Fibroblast of pulmonary artery (primary cell): ENCODE measurements around the gene FAM120A.

ENCODE experiments used
- DNase-seq: peaks from one replicate; pipeline ENCODE4 v3.0.0-alpha.2; 2010; ENCODE audit warnings: low read depth
- H3K4me3 ChIP-seq: replicated peaks from 2 replicates; pipeline ENCODE4 v1.5.1; 2011; ENCODE audit warnings: low read depth, mild to moderate bottlenecking, control low read depth, low read length, moderate library complexity
- TF ChIP-seq, protein P1 (sequence below): IDR thresholded peaks from 2 replicates; pipeline ENCODE4 v1.5.1; 2011; ENCODE audit warnings: mild to moderate bottlenecking, control low read depth, low read length, inconsistent platforms; ENCODE audit errors: missing control alignments

The FAM120A gene

DNA sequence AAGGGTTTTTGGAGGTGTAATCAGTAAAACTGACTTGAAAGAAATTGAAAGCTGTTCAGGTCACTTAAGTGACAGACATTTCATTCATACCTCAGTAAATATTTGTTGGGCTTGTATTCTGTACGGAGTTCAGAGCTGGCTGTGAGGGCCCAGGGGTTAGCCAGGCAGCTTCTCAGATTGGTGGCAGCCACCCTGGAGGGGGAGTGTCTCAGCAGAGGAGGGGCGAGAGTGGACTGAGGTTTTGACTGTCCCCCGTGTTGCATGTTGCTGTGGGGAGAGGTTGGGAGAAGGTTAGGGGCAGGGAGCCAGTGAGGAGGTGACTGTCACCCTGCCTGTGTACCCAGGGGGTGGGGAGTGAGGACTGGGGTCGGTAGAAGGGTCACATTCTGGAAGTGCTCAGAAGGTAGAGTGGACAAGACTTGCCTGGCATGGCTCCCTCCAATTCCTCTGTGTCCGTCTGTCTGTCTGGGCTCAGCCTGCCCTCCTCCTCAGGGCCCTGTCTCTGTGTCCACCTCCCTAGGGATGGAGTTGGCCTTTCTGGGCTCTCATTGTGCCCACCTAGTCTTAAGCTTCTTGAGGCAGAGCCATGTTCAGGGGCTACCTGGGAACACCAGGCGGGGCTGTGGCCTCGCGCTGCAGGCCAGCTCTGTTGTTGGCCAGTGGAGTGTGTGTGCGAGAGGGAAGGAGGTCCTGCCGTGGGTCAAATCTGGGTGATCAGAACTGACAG, 129.3 kb downstream of the FAM120A start:
- H3K4me3 ChIP-seq = no peak overlapping the region
- TF ChIP-seq, protein P1, sequence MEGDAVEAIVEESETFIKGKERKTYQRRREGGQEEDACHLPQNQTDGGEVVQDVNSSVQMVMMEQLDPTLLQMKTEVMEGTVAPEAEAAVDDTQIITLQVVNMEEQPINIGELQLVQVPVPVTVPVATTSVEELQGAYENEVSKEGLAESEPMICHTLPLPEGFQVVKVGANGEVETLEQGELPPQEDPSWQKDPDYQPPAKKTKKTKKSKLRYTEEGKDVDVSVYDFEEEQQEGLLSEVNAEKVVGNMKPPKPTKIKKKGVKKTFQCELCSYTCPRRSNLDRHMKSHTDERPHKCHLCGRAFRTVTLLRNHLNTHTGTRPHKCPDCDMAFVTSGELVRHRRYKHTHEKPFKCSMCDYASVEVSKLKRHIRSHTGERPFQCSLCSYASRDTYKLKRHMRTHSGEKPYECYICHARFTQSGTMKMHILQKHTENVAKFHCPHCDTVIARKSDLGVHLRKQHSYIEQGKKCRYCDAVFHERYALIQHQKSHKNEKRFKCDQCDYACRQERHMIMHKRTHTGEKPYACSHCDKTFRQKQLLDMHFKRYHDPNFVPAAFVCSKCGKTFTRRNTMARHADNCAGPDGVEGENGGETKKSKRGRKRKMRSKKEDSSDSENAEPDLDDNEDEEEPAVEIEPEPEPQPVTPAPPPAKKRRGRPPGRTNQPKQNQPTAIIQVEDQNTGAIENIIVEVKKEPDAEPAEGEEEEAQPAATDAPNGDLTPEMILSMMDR = no peak
- DNase-seq = no peak

DNA sequence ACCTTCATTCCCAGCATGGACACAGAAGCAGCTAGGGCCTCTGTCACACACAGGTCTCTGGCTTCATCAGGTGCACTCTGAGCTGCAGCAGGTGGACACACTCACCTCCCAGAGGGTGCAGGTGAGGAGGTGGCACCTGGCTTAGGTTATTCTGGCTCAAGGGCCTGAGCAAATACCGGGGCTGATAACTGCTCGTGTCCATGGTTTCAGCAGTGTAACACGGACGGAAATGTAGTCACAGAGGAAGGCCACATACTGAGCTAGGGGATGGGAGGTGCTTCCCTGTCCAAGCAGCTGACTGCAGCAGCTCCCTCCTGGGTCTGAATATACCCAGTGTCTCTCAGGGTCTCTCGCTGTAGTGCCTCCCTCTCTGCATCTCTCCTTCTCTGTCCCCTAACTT, 130.6 kb downstream of the FAM120A start:
- DNase-seq = no peak
- no peak overlapping the region for H3K4me3 ChIP-seq
- TF ChIP-seq, protein P1 = no peak

DNA sequence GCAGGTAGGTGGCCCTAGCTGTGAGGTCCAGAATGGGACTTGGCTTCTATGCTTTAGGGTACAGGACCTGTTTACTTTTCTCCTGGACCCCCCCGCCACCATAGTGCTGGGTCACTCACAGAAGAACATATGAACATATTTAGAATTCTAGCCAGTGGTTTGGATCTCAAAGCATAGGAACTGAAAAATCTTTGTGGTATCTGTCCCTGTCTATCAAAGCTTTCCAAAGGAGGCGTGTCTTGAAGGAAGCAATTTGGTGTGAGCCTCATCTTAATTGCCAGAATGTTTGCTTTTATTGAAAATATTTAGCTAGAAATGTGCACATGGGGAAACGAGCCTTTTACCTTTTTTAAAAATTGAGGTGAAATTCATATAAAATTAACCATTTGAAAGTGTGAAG, 131.1 kb downstream of the FAM120A start:
- TF ChIP-seq, protein P1 = no peak
- no peak for DNase-seq
- no peak overlapping the region for H3K4me3 ChIP-seq

DNA sequence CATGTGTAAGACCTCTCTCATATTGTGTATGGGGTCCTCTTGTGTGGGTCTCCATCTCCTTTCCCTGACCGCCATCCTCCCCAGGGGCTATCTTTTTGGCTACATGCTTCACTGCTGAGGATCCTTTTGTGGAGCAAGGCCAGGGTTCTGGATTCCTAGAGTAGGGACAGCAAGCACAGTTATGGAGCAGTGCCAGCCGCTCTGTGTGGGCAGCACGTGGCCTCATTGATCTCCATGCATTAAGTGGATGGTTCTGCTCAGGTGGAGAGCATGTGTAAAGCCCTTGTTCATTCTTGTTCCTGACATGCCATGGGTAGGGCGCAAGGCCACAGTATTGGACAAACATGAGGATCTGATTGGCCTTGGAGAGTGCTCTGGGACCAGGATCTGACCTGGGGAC, 133.8 kb downstream of the FAM120A start:
- DNase-seq = no peak
- TF ChIP-seq, protein P1 = no peak
- H3K4me3 ChIP-seq = no peak overlapping the region

DNA sequence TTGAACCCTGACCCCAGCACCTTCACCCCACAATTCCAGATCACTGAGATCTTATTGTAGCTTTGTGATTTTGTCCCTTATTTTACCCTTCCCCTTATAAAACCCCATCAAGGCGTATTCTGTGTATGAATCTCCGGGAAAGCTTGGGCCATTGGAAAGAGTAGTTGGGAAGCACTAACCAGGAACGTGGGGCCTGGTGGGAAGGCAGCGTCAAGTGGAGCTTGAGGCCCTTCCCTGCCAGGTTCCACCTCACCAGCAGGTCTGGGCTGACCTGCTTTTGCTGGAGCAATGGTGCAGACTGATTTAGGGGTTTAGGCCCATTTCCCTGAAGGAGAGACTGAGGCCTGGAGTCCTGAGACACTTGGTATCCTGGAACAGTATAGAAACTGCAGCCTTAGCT, 134.2 kb downstream of the FAM120A start:
- TF ChIP-seq, protein P1 = no peak
- H3K4me3 ChIP-seq = no peak overlapping the region
- DNase-seq = no peak

DNA sequence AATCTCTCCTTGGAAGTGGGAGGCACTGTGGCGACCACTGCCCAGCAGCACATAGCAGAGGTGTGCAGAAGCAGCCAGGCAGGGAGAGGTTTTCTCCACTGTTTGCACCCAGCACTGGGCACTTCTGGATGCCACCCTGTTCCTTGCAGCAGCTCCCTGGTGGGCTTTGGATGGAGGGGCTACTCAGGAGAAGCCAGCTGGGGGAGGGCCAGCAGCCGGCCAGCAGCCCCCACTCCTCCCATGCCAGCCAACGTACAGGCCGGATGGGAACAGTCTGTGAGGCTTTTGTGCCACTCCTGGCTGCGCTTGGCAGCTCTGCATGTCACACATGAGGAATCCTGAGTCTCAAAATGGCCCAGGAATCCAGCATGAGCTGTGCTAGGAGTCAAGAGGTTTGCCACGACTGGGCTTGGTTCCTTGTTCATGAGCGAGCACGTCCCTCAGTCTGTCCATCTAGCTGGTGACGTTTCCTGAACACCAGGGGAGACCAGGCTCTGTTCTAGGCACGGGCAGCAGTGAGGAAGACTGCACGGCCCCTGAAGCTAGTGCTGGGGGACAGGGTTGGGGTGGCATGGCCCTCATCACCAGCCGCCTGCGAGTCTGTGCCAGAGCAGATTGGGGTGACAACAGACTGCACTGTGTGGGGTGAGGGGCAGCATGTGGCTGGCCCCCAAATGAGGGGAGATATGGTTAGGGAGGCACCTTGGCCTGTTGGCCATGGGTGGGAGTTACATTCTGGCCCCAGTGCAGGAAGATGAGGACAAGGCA, 135.0 kb downstream of the FAM120A start:
- DNase-seq = no peak
- TF ChIP-seq, protein P1 = no peak

DNA sequence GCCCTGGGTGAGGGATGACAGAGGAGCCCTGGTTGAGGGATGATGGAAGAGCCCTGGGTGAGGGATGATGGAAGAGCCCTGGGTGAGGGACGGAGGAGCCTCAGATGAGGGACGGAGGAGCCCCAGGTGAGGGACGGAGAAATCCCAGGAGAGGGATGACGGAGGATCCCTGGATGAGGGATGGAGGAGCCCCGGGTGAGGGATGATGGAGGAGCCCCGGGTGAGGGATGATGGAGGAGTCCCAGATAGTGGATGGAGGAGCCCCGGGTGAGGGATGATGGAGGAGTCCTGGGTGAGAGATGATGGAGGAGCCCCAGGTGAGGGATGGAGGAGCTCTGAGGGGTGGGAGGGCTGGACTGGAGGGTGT, 135.8 kb downstream of the FAM120A start:
- no peak overlapping the region for H3K4me3 ChIP-seq
- TF ChIP-seq, protein P1 = no peak
- DNase-seq = no peak

More for the DNA sequence above, 135.0 kb downstream of the FAM120A start:
- no peak overlapping the region for H3K4me3 ChIP-seq
